Measurements from ENCODE around the gene RPS19BP1.

GRCh38 chr22:39559456-39560105, 27.0 kb upstream of the RPS19BP1 start:
- TF ChIP-seq CTCF (IDR thresholded peaks at IDR 0.05) (peak; percentile 46), HDAC2 (IDR thresholded peaks at IDR 0.05) (no peak), CEBPB (IDR thresholded peaks at IDR 0.05) (no peak), BHLHE40 (IDR thresholded peaks at IDR 0.05; ENCODE audit: low read depth, low read length) (no peak), RARB (CRISPR knock-in tag; IDR thresholded peaks at IDR 0.05) (no peak), MAX (IDR thresholded peaks at IDR 0.05) (no peak), MYC (IDR thresholded peaks at IDR 0.05; ENCODE audit: borderline replicate concordance, low read length) (no peak), POLR2A (IDR thresholded peaks at IDR 0.05; ENCODE audit: low read length) (no peak)
